ENCODE results near the gene SPG7.

DNA sequence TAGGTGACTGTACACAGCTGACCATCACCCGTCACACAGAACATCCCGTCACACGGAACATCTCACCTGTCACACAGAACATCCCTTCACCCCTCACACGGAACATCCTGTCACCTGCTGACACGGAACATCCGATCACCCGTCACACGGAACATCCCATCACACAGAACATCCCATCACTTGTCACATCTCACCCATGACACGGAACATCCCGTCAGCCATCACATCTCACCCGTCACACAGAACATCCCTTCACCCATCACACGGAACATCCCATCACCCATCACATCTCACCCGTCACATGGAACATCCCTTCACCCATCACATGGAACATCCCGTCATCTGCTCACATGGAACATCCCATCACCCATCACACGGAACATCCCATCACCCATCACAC is 71.1 kb downstream of the SPG7 start:
- TF ChIP-seq ZNF114 (tag by site-specific recombination; IDR thresholded peaks at IDR 0.05), result no peak
- TF ChIP-seq, protein P1, sequence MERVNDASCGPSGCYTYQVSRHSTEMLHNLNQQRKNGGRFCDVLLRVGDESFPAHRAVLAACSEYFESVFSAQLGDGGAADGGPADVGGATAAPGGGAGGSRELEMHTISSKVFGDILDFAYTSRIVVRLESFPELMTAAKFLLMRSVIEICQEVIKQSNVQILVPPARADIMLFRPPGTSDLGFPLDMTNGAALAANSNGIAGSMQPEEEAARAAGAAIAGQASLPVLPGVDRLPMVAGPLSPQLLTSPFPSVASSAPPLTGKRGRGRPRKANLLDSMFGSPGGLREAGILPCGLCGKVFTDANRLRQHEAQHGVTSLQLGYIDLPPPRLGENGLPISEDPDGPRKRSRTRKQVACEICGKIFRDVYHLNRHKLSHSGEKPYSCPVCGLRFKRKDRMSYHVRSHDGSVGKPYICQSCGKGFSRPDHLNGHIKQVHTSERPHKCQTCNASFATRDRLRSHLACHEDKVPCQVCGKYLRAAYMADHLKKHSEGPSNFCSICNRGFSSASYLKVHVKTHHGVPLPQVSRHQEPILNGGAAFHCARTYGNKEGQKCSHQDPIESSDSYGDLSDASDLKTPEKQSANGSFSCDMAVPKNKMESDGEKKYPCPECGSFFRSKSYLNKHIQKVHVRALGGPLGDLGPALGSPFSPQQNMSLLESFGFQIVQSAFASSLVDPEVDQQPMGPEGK (tag by site-specific recombination; IDR thresholded peaks at IDR 0.05), result no peak
- TF ChIP-seq, protein P2, sequence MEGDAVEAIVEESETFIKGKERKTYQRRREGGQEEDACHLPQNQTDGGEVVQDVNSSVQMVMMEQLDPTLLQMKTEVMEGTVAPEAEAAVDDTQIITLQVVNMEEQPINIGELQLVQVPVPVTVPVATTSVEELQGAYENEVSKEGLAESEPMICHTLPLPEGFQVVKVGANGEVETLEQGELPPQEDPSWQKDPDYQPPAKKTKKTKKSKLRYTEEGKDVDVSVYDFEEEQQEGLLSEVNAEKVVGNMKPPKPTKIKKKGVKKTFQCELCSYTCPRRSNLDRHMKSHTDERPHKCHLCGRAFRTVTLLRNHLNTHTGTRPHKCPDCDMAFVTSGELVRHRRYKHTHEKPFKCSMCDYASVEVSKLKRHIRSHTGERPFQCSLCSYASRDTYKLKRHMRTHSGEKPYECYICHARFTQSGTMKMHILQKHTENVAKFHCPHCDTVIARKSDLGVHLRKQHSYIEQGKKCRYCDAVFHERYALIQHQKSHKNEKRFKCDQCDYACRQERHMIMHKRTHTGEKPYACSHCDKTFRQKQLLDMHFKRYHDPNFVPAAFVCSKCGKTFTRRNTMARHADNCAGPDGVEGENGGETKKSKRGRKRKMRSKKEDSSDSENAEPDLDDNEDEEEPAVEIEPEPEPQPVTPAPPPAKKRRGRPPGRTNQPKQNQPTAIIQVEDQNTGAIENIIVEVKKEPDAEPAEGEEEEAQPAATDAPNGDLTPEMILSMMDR (tag by site-specific recombination; IDR thresholded peaks at IDR 0.05), result no peak
- TF ChIP-seq MZF1 (tag by site-specific recombination; IDR thresholded peaks at IDR 0.05; ENCODE audit: borderline replicate concordance), result no peak
- no peak for TF ChIP-seq ZFP37 (tag by site-specific recombination; IDR thresholded peaks at IDR 0.05)
- TF ChIP-seq, protein P3, sequence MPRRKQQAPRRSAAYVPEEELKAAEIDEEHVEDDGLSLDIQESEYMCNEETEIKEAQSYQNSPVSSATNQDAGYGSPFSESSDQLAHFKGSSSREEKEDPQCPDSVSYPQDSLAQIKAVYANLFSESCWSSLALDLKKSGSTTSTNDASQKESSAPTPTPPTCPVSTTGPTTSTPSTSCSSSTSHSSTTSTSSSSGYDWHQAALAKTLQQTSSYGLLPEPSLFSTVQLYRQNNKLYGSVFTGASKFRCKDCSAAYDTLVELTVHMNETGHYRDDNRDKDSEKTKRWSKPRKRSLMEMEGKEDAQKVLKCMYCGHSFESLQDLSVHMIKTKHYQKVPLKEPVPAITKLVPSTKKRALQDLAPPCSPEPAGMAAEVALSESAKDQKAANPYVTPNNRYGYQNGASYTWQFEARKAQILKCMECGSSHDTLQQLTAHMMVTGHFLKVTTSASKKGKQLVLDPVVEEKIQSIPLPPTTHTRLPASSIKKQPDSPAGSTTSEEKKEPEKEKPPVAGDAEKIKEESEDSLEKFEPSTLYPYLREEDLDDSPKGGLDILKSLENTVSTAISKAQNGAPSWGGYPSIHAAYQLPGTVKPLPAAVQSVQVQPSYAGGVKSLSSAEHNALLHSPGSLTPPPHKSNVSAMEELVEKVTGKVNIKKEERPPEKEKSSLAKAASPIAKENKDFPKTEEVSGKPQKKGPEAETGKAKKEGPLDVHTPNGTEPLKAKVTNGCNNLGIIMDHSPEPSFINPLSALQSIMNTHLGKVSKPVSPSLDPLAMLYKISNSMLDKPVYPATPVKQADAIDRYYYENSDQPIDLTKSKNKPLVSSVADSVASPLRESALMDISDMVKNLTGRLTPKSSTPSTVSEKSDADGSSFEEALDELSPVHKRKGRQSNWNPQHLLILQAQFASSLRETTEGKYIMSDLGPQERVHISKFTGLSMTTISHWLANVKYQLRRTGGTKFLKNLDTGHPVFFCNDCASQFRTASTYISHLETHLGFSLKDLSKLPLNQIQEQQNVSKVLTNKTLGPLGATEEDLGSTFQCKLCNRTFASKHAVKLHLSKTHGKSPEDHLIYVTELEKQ (tag by site-specific recombination; IDR thresholded peaks at IDR 0.05; ENCODE audit: borderline replicate concordance), result no peak
- no peak for TF ChIP-seq ZBTB1 (tag by site-specific recombination; IDR thresholded peaks at IDR 0.05)
- TF ChIP-seq REPIN1 (tag by site-specific recombination; IDR thresholded peaks at IDR 0.05; ENCODE audit: low read depth), result no peak

All from HEK293 (cell line).